ENCODE measurements around the gene PTPN7. TPM values are rescaled to one million over a fixed set of nuclear protein-coding genes. Genes with fewer than 3 reads are reported as not detected.

Gene PTPN7
- total and polyA plus RNA-seq, 10 of the 15 experiments (the other 5 are each of a cell fraction or from before 2014, with no cell fraction given), result 7.9 to 117 (median 102) TPM

DNA sequence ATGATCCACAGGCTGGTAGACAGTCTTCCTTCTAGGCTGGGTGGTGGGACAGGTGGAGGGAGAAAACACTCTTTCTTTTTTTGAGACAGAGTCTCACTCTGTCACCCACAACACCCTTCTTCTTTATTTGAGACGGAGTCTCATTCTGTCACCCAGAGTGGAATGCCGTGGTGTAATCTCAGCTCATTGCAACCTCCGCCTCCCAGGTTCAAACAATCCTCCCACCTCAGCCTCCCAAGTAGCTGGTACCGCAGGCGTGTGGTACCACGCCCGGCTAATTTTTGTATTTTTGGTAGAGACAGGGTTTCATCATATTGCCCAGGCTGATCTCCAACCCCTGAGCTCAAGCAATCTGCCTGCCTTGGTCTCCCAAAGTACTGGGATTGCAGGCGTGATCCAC is 34.8 kb downstream of the PTPN7 start (continued):
- TF ChIP-seq, protein P1, sequence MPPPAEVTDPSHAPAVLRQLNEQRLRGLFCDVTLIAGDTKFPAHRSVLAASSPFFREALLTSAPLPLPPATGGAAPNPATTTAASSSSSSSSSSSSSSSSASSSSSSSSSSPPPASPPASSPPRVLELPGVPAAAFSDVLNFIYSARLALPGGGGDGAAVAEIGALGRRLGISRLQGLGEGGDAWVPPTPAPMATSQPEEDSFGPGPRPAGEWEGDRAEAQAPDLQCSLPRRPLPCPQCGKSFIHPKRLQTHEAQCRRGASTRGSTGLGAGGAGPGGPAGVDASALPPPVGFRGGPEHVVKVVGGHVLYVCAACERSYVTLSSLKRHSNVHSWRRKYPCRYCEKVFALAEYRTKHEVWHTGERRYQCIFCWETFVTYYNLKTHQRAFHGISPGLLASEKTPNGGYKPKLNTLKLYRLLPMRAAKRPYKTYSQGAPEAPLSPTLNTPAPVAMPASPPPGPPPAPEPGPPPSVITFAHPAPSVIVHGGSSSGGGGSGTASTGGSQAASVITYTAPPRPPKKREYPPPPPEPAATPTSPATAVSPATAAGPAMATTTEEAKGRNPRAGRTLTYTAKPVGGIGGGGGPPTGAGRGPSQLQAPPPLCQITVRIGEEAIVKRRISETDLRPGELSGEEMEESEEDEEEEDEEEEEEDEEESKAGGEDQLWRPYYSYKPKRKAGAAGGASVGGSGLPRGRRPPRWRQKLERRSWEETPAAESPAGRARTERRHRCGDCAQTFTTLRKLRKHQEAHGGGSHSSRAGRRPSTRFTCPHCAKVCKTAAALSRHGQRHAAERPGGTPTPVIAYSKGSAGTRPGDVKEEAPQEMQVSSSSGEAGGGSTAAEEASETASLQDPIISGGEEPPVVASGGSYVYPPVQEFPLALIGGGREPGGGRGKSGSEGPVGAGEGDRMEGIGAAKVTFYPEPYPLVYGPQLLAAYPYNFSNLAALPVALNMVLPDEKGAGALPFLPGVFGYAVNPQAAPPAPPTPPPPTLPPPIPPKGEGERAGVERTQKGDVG (CRISPR knock-in tag; IDR thresholded peaks at IDR 0.05), result no peak
- no peak for TF ChIP-seq ZNF384 (IDR thresholded peaks at IDR 0.05; ENCODE audit: borderline replicate concordance, low read depth, low read length)
- TF ChIP-seq POLR2AphosphoS2 (IDR thresholded peaks at IDR 0.05; ENCODE audit: low read depth, low read length), result no peak
- no peak for TF ChIP-seq ETV6 (conservative IDR thresholded peaks at IDR 0.05 in 1 of 2, IDR thresholded peaks at IDR 0.05 in 1 of 2; ENCODE audit: borderline replicate concordance in 1 of 2, low read depth in 1 of 2)
- TF ChIP-seq KAT2A (conservative IDR thresholded peaks at IDR 0.05; ENCODE audit: control insufficient read depth, low read depth, low read length), result no peak
- TF ChIP-seq HCFC1 (IDR thresholded peaks at IDR 0.05; ENCODE audit: low read length), result no peak

DNA sequence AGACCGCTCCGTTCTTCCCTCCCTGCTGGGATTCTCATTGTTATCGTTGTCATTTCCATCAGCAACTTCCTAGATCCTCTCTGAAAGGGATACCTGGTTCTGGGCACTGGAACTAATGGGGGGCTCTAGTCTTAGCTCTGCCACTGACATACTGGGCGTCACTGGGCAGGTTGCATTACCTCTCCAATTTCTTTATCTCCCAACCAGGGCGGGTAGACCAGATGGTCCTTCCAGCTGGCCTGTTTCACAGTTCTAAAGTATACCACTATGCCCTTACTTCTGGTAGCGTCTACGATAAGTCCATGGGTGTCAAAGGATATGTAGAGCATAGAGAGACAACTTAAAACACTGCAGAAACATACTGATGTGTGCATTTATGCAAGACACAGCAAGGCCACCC is 36.3 kb downstream of the PTPN7 start:
- H3K36me3 ChIP-seq (ENCODE audit: control insufficient read depth in 2 of 2, insufficient read depth in 2 of 2, low read length in 1 of 2), result no peaks in the 10 kb centered on the region
- no peaks in the 10 kb centered on the region for H3K4me1 ChIP-seq (ENCODE audit: control insufficient read depth, insufficient read depth, low read length)
- 63% methylated on average over 7 of the region's 7 CpGs for WGBS (ENCODE audit: insufficient coverage, insufficient replicate concordance, low lambda C conversion rate, missing lambda C conversion rate)
- H3K79me2 ChIP-seq (ENCODE audit: control insufficient read depth, insufficient read depth, low read length), result no peaks in the 10 kb centered on the region
- DNase-seq (ENCODE audit: low read depth, low spot score), result no peak
- ATAC-seq, result no peak
- H3K4me2 ChIP-seq (ENCODE audit: control insufficient read depth, insufficient read depth), result no peak overlapping the region
- FAIRE-seq, result no peak
- no peak overlapping the region for H3K9ac ChIP-seq (ENCODE audit: control insufficient read depth, insufficient read depth, low read length)
- peaks cover 0 to 2% of the 10 kb centered on the region in 2 experiments for H3K27me3 ChIP-seq (replicated peaks in 1 of 2; ENCODE audit: control insufficient read depth in 2 of 2, insufficient read depth in 2 of 2, low read length in 1 of 2)
- no peak overlapping the region for H3K4me3 ChIP-seq
- CTCF ChIA-PET, result interaction anchor here (1.3 to 9.3 kb wide), 3 partner anchors 10 to 125 kb away, joined by 3 to 119 read pairs (median 29); no protein-coding TSS in a partner anchor
- no peak overlapping the region for H2AFZ ChIP-seq (ENCODE audit: control insufficient read depth, low read depth, low read length)
- intact Hi-C loops (cut with micrococcal nuclease; ENCODE audit: unreplicated experiment) (no loop called here), in situ Hi-C loops (cut with MboI) (loop anchor here (5.0 kb wide), 2 partner anchors 112 to 232 kb away; partner anchors contain the start of gene ELF3)
- H3K27ac ChIP-seq (ENCODE audit: control insufficient read depth, insufficient read depth), result no peak overlapping the region
- POLR2A ChIA-PET, result no interaction called here
- H3K9me3 ChIP-seq (replicated peaks; ENCODE audit: control insufficient read depth, insufficient read depth, low read length), result no peaks in the 10 kb centered on the region
- RAD21 ChIA-PET (ENCODE audit: unreplicated experiment), result interaction anchor here (0.6 kb wide), 1 partner anchor 476 kb away, joined by 3 read pairs; no protein-coding TSS in a partner anchor
- SMC1A ChIA-PET (ENCODE audit: uncharacterized antibody, unreplicated experiment), result interaction anchor here (1.3 kb wide), 1 partner anchor 124 kb away, joined by 3 read pairs; no protein-coding TSS in a partner anchor
- BruUV-seq (replicated peaks), result no TSS peak
- no peaks in the 10 kb centered on the region for H4K20me1 ChIP-seq (ENCODE audit: control insufficient read depth, insufficient read depth)
- TF ChIP-seq LARP7 (IDR thresholded peaks at IDR 0.05) (no peak), WRNIP1 (IDR thresholded peaks at IDR 0.05; ENCODE audit: borderline replicate concordance, low read depth, low read length) (no peak), ZNF217 (IDR thresholded peaks at IDR 0.05) (no peak), NR2C2 (IDR thresholded peaks at IDR 0.05; ENCODE audit: borderline replicate concordance, control insufficient read depth, insufficient read length, low read depth) (no peak), KDM1A (IDR thresholded peaks at IDR 0.05; ENCODE audit: borderline replicate concordance) (no peak), POU2F2 (IDR thresholded peaks at IDR 0.05; ENCODE audit: borderline replicate concordance, low read depth, low read length) (no peak), CREB1 (IDR thresholded peaks at IDR 0.05; ENCODE audit: low read depth) (no peak), KAT2A (conservative IDR thresholded peaks at IDR 0.05; ENCODE audit: control insufficient read depth, low read depth, low read length) (no peak), SIN3A (IDR thresholded peaks at IDR 0.05; ENCODE audit: low read depth, low read length) (no peak), ATF7 (IDR thresholded peaks at IDR 0.05; ENCODE audit: low read depth) (no peak), TCF12 (IDR thresholded peaks at IDR 0.05; ENCODE audit: low read depth, low read length) (no peak), SRF (IDR thresholded peaks at IDR 0.05; ENCODE audit: low read depth in 2 of 2, low read length in 2 of 2) (no peak), MYC (IDR thresholded peaks at IDR 0.05; ENCODE audit: insufficient read depth, insufficient read length, insufficient replicate concordance, low read length, severe bottlenecking) (no peak), MYB (IDR thresholded peaks at IDR 0.05; ENCODE audit: borderline replicate concordance, low read depth, low read length) (no peak), NFXL1 (IDR thresholded peaks at IDR 0.05; ENCODE audit: borderline replicate concordance) (no peak)
- TF ChIP-seq, protein P2, sequence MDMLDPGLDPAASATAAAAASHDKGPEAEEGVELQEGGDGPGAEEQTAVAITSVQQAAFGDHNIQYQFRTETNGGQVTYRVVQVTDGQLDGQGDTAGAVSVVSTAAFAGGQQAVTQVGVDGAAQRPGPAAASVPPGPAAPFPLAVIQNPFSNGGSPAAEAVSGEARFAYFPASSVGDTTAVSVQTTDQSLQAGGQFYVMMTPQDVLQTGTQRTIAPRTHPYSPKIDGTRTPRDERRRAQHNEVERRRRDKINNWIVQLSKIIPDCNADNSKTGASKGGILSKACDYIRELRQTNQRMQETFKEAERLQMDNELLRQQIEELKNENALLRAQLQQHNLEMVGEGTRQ (IDR thresholded peaks at IDR 0.05; ENCODE audit: borderline replicate concordance, low read depth, low read length), result no peak
